ENCODE measurements around the gene FHOD3. TPM values are rescaled to one million over a fixed set of nuclear protein-coding genes. Genes with fewer than 3 reads are reported as not detected.

The FHOD3 gene
- polyA plus RNA-seq, 4 donors: 0.22 to 8.1 (median 1.9) TPM

GRCh38 chr18:36493349-36494159 lies 196.0 kb downstream of the FHOD3 start:
- DNase-seq (peak; percentile 87 to 88), FAIRE-seq (no peak)
- no peaks in the 10 kb centered on the region for H3K36me3 ChIP-seq (ENCODE audit: control insufficient read depth in 3 of 3, insufficient read depth in 2 of 3, low read depth in 1 of 3, low read length in 3 of 3)
- H3K9me3 ChIP-seq (ENCODE audit: control insufficient read depth in 2 of 2, insufficient read depth in 1 of 2, low read depth in 1 of 2, low read length in 1 of 2): no peaks in the 10 kb centered on the region
- no peaks in the 10 kb centered on the region for H3K27me3 ChIP-seq (ENCODE audit: control insufficient read depth in 3 of 3, insufficient read depth in 3 of 3, low read length in 3 of 3)
- WGBS, 3 donors: 47 to 53% (median 52%) methylated on average over 15 of the region's 15 CpGs
- peaks cover 0 to 2% (median 0%) of the 10 kb centered on the region in 3 donors for H3K4me1 ChIP-seq (ENCODE audit: control insufficient read depth in 3 of 3, insufficient read depth in 2 of 3, low read depth in 1 of 3, low read length in 2 of 3)
- no peak overlapping the region for H3K27ac ChIP-seq (ENCODE audit: low read depth in 1 of 3, low read length in 2 of 3)
- no peak overlapping the region for H3K4me3 ChIP-seq (ENCODE audit: low read depth in 1 of 3, low read length in 3 of 3)

GRCh38 chr18:36494160-36494437 lies 196.6 kb downstream of the FHOD3 start:
- no peaks in the 10 kb centered on the region for H3K36me3 ChIP-seq (ENCODE audit: control insufficient read depth in 3 of 3, insufficient read depth in 2 of 3, low read depth in 1 of 3, low read length in 3 of 3)
- no peaks in the 10 kb centered on the region for H3K27me3 ChIP-seq (ENCODE audit: control insufficient read depth in 3 of 3, insufficient read depth in 3 of 3, low read length in 3 of 3)
- H3K9me3 ChIP-seq (ENCODE audit: control insufficient read depth in 2 of 2, insufficient read depth in 1 of 2, low read depth in 1 of 2, low read length in 1 of 2): no peaks in the 10 kb centered on the region
- no peak overlapping the region for H3K4me3 ChIP-seq (ENCODE audit: low read depth in 1 of 3, low read length in 3 of 3)
- peaks cover 0 to 2% (median 0%) of the 10 kb centered on the region in 3 donors for H3K4me1 ChIP-seq (ENCODE audit: control insufficient read depth in 3 of 3, insufficient read depth in 2 of 3, low read depth in 1 of 3, low read length in 2 of 3)
- no peak overlapping the region for H3K27ac ChIP-seq (ENCODE audit: low read depth in 1 of 3, low read length in 2 of 3)
- FAIRE-seq (no peak), DNase-seq (no peak)

GRCh38 chr18:36496022-36496421 lies 198.5 kb downstream of the FHOD3 start:
- FAIRE-seq (no peak), DNase-seq (no peak)
- Histone ChIP-seq H3K27me3 (ENCODE audit: control insufficient read depth in 3 of 3, insufficient read depth in 3 of 3, low read length in 3 of 3) (no peaks in the 10 kb centered on the region), H3K9me3 (ENCODE audit: control insufficient read depth in 2 of 2, insufficient read depth in 1 of 2, low read depth in 1 of 2, low read length in 1 of 2) (no peaks in the 10 kb centered on the region), H3K4me1 (ENCODE audit: control insufficient read depth in 3 of 3, insufficient read depth in 2 of 3, low read depth in 1 of 3, low read length in 2 of 3) (peaks cover 0 to 2% (median 0%) of the 10 kb centered on the region in 3 donors), H3K4me3 (ENCODE audit: low read depth in 1 of 3, low read length in 3 of 3) (no peak overlapping the region), H3K27ac (ENCODE audit: low read depth in 1 of 3, low read length in 2 of 3) (no peak overlapping the region), H3K36me3 (ENCODE audit: control insufficient read depth in 3 of 3, insufficient read depth in 2 of 3, low read depth in 1 of 3, low read length in 3 of 3) (no peaks in the 10 kb centered on the region)

GRCh38 chr18:36499938-36500337 lies 202.4 kb downstream of the FHOD3 start:
- Histone ChIP-seq H3K27me3 (ENCODE audit: control insufficient read depth in 3 of 3, insufficient read depth in 3 of 3, low read length in 3 of 3) (no peaks in the 10 kb centered on the region), H3K4me3 (ENCODE audit: low read depth in 1 of 3, low read length in 3 of 3) (no peak overlapping the region), H3K36me3 (ENCODE audit: control insufficient read depth in 3 of 3, insufficient read depth in 2 of 3, low read depth in 1 of 3, low read length in 3 of 3) (no peaks in the 10 kb centered on the region), H3K27ac (ENCODE audit: low read depth in 1 of 3, low read length in 2 of 3) (no peak overlapping the region), H3K4me1 (ENCODE audit: control insufficient read depth in 3 of 3, insufficient read depth in 2 of 3, low read depth in 1 of 3, low read length in 2 of 3) (no peaks in the 10 kb centered on the region), H3K9me3 (ENCODE audit: control insufficient read depth in 2 of 2, insufficient read depth in 1 of 2, low read depth in 1 of 2, low read length in 1 of 2) (peaks cover 0 to 3% of the 10 kb centered on the region in 2 donors)
- FAIRE-seq (no peak), DNase-seq (no peak)
- 56 to 95% (median 61%) methylated on average over 3 of the region's 3 CpGs for WGBS, 3 donors

GRCh38 chr18:36501100-36501499 lies 203.6 kb downstream of the FHOD3 start:
- Histone ChIP-seq H3K27ac (ENCODE audit: low read depth in 1 of 3, low read length in 2 of 3) (no peak overlapping the region), H3K9me3 (ENCODE audit: control insufficient read depth in 2 of 2, insufficient read depth in 1 of 2, low read depth in 1 of 2, low read length in 1 of 2) (peaks cover 0 to 3% of the 10 kb centered on the region in 2 donors), H3K36me3 (ENCODE audit: control insufficient read depth in 3 of 3, insufficient read depth in 2 of 3, low read depth in 1 of 3, low read length in 3 of 3) (no peaks in the 10 kb centered on the region), H3K4me3 (ENCODE audit: low read depth in 1 of 3, low read length in 3 of 3) (no peak overlapping the region), H3K27me3 (ENCODE audit: control insufficient read depth in 3 of 3, insufficient read depth in 3 of 3, low read length in 3 of 3) (no peaks in the 10 kb centered on the region), H3K4me1 (ENCODE audit: control insufficient read depth in 3 of 3, insufficient read depth in 2 of 3, low read depth in 1 of 3, low read length in 2 of 3) (no peaks in the 10 kb centered on the region)
- 86 to 97% (median 87%) methylated on average over 2 of the region's 2 CpGs for WGBS, 3 donors
- FAIRE-seq (no peak), DNase-seq (no peak)

- 65 to 76% (median 69%) methylated on average over 3 of the region's 3 CpGs for WGBS, 3 donors
Measured at GRCh38 chr18:36503477-36503876, 206.0 kb downstream of the FHOD3 start.

GRCh38 chr18:36504928-36505327 lies 207.4 kb downstream of the FHOD3 start:
- no peak for DNase-seq
- 71 to 78% (median 71%) methylated on average over 2 of the region's 2 CpGs for WGBS, 3 donors
- FAIRE-seq: no peak

More at GRCh38 chr18:36503477-36503876, 206.0 kb downstream of the FHOD3 start:
- Histone ChIP-seq H3K27ac (ENCODE audit: low read depth in 1 of 3, low read length in 2 of 3) (no peak overlapping the region), H3K36me3 (ENCODE audit: control insufficient read depth in 3 of 3, insufficient read depth in 2 of 3, low read depth in 1 of 3, low read length in 3 of 3) (no peaks in the 10 kb centered on the region), H3K9me3 (ENCODE audit: control insufficient read depth in 2 of 2, insufficient read depth in 1 of 2, low read depth in 1 of 2, low read length in 1 of 2) (peaks cover 0 to 3% of the 10 kb centered on the region in 2 donors), H3K27me3 (ENCODE audit: control insufficient read depth in 3 of 3, insufficient read depth in 3 of 3, low read length in 3 of 3) (no peaks in the 10 kb centered on the region), H3K4me3 (ENCODE audit: low read depth in 1 of 3, low read length in 3 of 3) (no peak overlapping the region), H3K4me1 (ENCODE audit: control insufficient read depth in 3 of 3, insufficient read depth in 2 of 3, low read depth in 1 of 3, low read length in 2 of 3) (no peaks in the 10 kb centered on the region)
- DNase-seq (no peak), FAIRE-seq (no peak)

GRCh38 chr18:36505665-36506064 lies 208.2 kb downstream of the FHOD3 start:
- no peak overlapping the region for H3K27ac ChIP-seq (ENCODE audit: low read depth in 1 of 3, low read length in 2 of 3)
- no peaks in the 10 kb centered on the region for H3K27me3 ChIP-seq (ENCODE audit: control insufficient read depth in 3 of 3, insufficient read depth in 3 of 3, low read length in 3 of 3)
- no peak overlapping the region for H3K4me3 ChIP-seq (ENCODE audit: low read depth in 1 of 3, low read length in 3 of 3)
- H3K9me3 ChIP-seq (ENCODE audit: control insufficient read depth in 2 of 2, insufficient read depth in 1 of 2, low read depth in 1 of 2, low read length in 1 of 2): peaks cover 0 to 3% of the 10 kb centered on the region in 2 donors
- no peaks in the 10 kb centered on the region for H3K4me1 ChIP-seq (ENCODE audit: control insufficient read depth in 3 of 3, insufficient read depth in 2 of 3, low read depth in 1 of 3, low read length in 2 of 3)
- H3K36me3 ChIP-seq (ENCODE audit: control insufficient read depth in 3 of 3, insufficient read depth in 2 of 3, low read depth in 1 of 3, low read length in 3 of 3): no peaks in the 10 kb centered on the region
- WGBS, 3 donors: 70 to 79% (median 74%) methylated on average over 1 of the region's 1 CpG
- FAIRE-seq (no peak), DNase-seq (no peak)

More at GRCh38 chr18:36504928-36505327, 207.4 kb downstream of the FHOD3 start:
- H3K9me3 ChIP-seq (ENCODE audit: control insufficient read depth in 2 of 2, insufficient read depth in 1 of 2, low read depth in 1 of 2, low read length in 1 of 2): peaks cover 0 to 3% of the 10 kb centered on the region in 2 donors
- H3K36me3 ChIP-seq (ENCODE audit: control insufficient read depth in 3 of 3, insufficient read depth in 2 of 3, low read depth in 1 of 3, low read length in 3 of 3): no peaks in the 10 kb centered on the region
- H3K4me1 ChIP-seq (ENCODE audit: control insufficient read depth in 3 of 3, insufficient read depth in 2 of 3, low read depth in 1 of 3, low read length in 2 of 3): no peaks in the 10 kb centered on the region
- H3K27me3 ChIP-seq (ENCODE audit: control insufficient read depth in 3 of 3, insufficient read depth in 3 of 3, low read length in 3 of 3): no peaks in the 10 kb centered on the region
- H3K27ac ChIP-seq (ENCODE audit: low read depth in 1 of 3, low read length in 2 of 3): no peak overlapping the region
- no peak overlapping the region for H3K4me3 ChIP-seq (ENCODE audit: low read depth in 1 of 3, low read length in 3 of 3)

Data from small intestine (tissue), 7 donors.